C4-2B (cell line): ENCODE data around the gene MOCOS.

Experiments
- ZFX ChIP-seq: fragments of 450-650 bp; IDR thresholded peaks from 2 replicates; pipeline ENCODE4 v1.6.1; 2017
- TF ChIP-seq, protein P1 (sequence below): fragments of 450-650 bp; conservative IDR thresholded peaks from 2 replicates; pipeline ENCODE4 v1.5.1; 2017; ENCODE audit warnings: mild to moderate bottlenecking

DNA sequence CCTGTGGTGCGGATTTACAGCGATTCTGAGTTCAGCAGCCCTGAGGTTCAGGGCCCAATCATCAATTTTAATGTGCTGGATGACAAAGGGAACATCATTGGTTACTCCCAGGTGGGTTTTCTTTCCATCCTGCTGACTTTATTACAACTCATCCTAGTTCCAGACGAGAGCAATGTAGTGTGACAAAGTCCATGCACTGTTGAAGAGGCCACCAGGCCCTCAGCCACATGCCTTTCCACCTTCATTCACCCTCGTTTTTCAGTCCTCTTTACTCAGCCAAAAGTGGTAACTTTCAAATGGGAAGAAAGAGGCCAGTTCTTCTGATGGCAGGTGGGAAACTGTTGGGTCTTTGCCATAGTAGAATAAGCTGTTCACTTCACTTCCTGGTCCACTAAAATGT lies 17.9 kb downstream of the MOCOS start:
- TF ChIP-seq, protein P1, sequence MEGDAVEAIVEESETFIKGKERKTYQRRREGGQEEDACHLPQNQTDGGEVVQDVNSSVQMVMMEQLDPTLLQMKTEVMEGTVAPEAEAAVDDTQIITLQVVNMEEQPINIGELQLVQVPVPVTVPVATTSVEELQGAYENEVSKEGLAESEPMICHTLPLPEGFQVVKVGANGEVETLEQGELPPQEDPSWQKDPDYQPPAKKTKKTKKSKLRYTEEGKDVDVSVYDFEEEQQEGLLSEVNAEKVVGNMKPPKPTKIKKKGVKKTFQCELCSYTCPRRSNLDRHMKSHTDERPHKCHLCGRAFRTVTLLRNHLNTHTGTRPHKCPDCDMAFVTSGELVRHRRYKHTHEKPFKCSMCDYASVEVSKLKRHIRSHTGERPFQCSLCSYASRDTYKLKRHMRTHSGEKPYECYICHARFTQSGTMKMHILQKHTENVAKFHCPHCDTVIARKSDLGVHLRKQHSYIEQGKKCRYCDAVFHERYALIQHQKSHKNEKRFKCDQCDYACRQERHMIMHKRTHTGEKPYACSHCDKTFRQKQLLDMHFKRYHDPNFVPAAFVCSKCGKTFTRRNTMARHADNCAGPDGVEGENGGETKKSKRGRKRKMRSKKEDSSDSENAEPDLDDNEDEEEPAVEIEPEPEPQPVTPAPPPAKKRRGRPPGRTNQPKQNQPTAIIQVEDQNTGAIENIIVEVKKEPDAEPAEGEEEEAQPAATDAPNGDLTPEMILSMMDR = no peak
- TF ChIP-seq ZFX = no peak
